PC-3 (cell line): ENCODE results near the gene ABCC3. TPM values are rescaled to one million over a fixed set of nuclear protein-coding genes. Genes with fewer than 3 reads are reported as not detected.

ENCODE experiments used
- ATAC-seq: fragments of 200-7000 bp; cut with Tn5 transposase; 2 replicates; pipeline ENCODE4 v1.9.1; 2020; ENCODE audit warnings: mild to moderate bottlenecking, moderate library complexity
- BruUV-seq: library from RNA; stranded (reverse); fragments of 400-500 nt; replicated peaks from 2 replicates; lab custom pipeline; 2021; lab: Mats Ljungman, UMichigan
- CTCF ChIA-PET: fragments of 300-600 bp; sonication (Branson Sonifier 250); formaldehyde crosslinking; loops from one replicate; lab custom pipeline; 2022; ENCODE audit warnings: antibody characterized with exemption; lab: Charles Lee
- POLR2A ChIA-PET: fragments of 300-600 bp; sonication (Branson Sonifier 250); formaldehyde crosslinking; loops from one replicate; lab custom pipeline; 2022; ENCODE audit warnings: antibody characterized with exemption; ENCODE audit not compliant: unreplicated experiment; lab: Charles Lee
- DNase-seq: peaks from one replicate; pipeline ENCODE4 v3.0.0-alpha.2; 2015
- H2AFZ ChIP-seq: fragments of 300-600 bp; sonication (generic); 2 replicates; pipeline ENCODE4 v1.6.0; 2016; ENCODE audit warnings: antibody characterized with exemption, low read length
- H3F3A ChIP-seq: fragments of 300-600 bp; sonication (generic); one replicate; pipeline ENCODE4 v1.6.0; 2017; ENCODE audit warnings: antibody characterized with exemption, low read length, control low read depth, mild to moderate bottlenecking; ENCODE audit not compliant: unreplicated experiment
- H3K27ac ChIP-seq: fragments of 300-600 bp; sonication (generic); 2 replicates; pipeline ENCODE4 v1.5.1; 2016; ENCODE audit warnings: mild to moderate bottlenecking, low read length
- H3K27me3 ChIP-seq: fragments of 300-600 bp; sonication (generic); 2 replicates; pipeline ENCODE4 v1.6.1; 2016; ENCODE audit warnings: low read length, mixed read lengths
- H3K36me3 ChIP-seq: fragments of 300-600 bp; sonication (generic); 2 replicates; pipeline ENCODE4 v1.6.1; 2016; ENCODE audit warnings: low read depth, mixed run types, low read length, mixed read lengths
- H3K4me1 ChIP-seq: fragments of 300-600 bp; sonication (generic); 2 replicates; pipeline ENCODE4 v1.5.1; 2016; ENCODE audit warnings: low read length; ENCODE audit not compliant: insufficient read depth
- H3K4me2 ChIP-seq: fragments of 300-600 bp; sonication (generic); 2 replicates; pipeline ENCODE4 v1.6.0; 2016; ENCODE audit warnings: low read length
- H3K4me3 ChIP-seq: fragments of 300-600 bp; sonication (generic); 2 replicates; pipeline ENCODE4 v1.5.1; 2016; ENCODE audit warnings: mild to moderate bottlenecking, low read length, mixed read lengths
- H3K79me2 ChIP-seq: fragments of 300-600 bp; sonication (generic); 2 replicates; pipeline ENCODE4 v1.6.1; 2017; ENCODE audit warnings: low read length, mixed read lengths
- H3K9ac ChIP-seq: fragments of 300-600 bp; sonication (generic); 2 replicates; pipeline ENCODE4 v1.6.0; 2016; ENCODE audit warnings: mild to moderate bottlenecking, low read length
- H3K9me2 ChIP-seq: fragments of 300-600 bp; sonication (generic); replicated peaks from 2 replicates; pipeline ENCODE4 v1.6.1; 2016; ENCODE audit warnings: mixed run types, low read length, mixed read lengths
- H3K9me3 ChIP-seq: fragments of 300-600 bp; sonication (generic); 2 replicates; pipeline ENCODE4 v1.6.1; 2016; ENCODE audit warnings: low read length, mixed read lengths
- H4K20me1 ChIP-seq: fragments of 300-600 bp; sonication (generic); 2 replicates; pipeline ENCODE4 v1.6.1; 2016; ENCODE audit warnings: low read length, mixed read lengths
- CTCF ChIP-seq: fragments of 300-600 bp; sonication (generic); conservative IDR thresholded peaks from 2 replicates; pipeline ENCODE4 v1.5.1; 2017; ENCODE audit warnings: antibody characterized with exemption, low read depth, mild to moderate bottlenecking, low read length
- EZH2 ChIP-seq: fragments of 300-600 bp; sonication (generic); IDR thresholded peaks from one replicate; pipeline ENCODE4 v1.6.1; 2017; ENCODE audit warnings: antibody characterized with exemption, mild to moderate bottlenecking, low read length; ENCODE audit not compliant: unreplicated experiment
- EZH2phosphoT487 ChIP-seq: fragments of 300-600 bp; sonication (generic); IDR thresholded peaks from 2 replicates; pipeline ENCODE4 v1.6.1; 2018; ENCODE audit warnings: mild to moderate bottlenecking, antibody characterized with exemption, low read length, borderline replicate concordance
- intact Hi-C: fragments of 100-400 bp; cut with micrococcal nuclease; formaldehyde crosslinking; loops from 2 replicates; pipeline ENCODE4 v1.9.0; 2023
- total RNA-seq: library from RNA; depleted of rRNA; stranded (reverse); fragments of >200 nt; gene quantifications from 2 replicates; pipeline ENCODE4 v1.2.3, GENCODE V29; 2014

The ABCC3 gene
- total RNA-seq, 1 experiment from 2014 or later: 50.2 TPM

DNA sequence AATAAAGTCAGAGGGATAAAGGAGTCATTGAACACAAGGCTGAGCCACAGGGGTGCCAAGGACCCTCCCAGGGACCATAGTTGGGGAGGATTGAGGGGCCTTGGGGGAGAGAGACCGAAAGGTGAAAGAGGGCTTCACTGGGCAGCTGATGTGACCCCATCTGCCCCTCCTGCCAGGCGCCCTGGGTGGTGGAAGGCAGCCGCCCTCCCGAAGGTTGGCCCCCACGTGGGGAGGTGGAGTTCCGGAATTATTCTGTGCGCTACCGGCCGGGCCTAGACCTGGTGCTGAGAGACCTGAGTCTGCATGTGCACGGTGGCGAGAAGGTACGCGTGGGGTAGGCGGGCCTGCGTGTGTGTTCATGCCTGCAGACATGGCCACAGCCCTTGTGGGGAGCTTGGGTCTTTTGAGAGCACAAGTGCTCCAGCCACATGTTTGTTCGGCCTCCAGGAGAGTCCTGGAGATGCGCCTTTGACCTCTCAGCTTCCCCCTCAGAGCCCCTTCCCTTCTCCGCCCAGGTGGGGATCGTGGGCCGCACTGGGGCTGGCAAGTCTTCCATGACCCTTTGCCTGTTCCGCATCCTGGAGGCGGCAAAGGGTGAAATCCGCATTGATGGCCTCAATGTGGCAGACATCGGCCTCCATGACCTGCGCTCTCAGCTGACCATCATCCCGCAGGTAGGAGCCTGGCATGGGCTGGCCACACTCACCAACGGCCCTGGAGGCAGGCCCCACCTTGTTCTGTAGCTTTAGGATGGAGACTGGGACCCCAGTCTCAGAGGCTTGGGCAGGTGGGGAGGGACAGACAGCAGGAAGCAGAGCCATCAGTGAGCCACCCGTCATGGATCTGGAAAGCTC, 49.0 kb downstream of the ABCC3 start:
- no peak overlapping the region for H2AFZ ChIP-seq
- no peaks in the 10 kb centered on the region for H4K20me1 ChIP-seq
- ChIA-PET CTCF (interaction anchor here (0.6 kb wide), 1 partner anchor 166 kb away, joined by 3 read pairs; no protein-coding TSS in a partner anchor), POLR2A (no interaction called here)
- TF ChIP-seq EZH2phosphoT487: no peak
- TF ChIP-seq CTCF: no peak
- TF ChIP-seq EZH2: no peak
- intact Hi-C loops: no loop called here
- no peaks in the 10 kb centered on the region for H3K36me3 ChIP-seq
- no peaks in the 10 kb centered on the region for H3K9me2 ChIP-seq
- peaks cover 38% of the 10 kb centered on the region for H3K4me1 ChIP-seq
- H3K9ac ChIP-seq: no peak overlapping the region
- DNase-seq: no peak
- no peaks in the 10 kb centered on the region for H3K27me3 ChIP-seq
- H3K4me3 ChIP-seq: no peak overlapping the region
- BruUV-seq: no TSS peak
- ATAC-seq: no peak
- H3K9me3 ChIP-seq: no peaks in the 10 kb centered on the region
- no peaks in the 10 kb centered on the region for H3K79me2 ChIP-seq
- H3K27ac ChIP-seq: no peak overlapping the region
- H3K4me2 ChIP-seq: no peak overlapping the region
- no peaks in the 10 kb centered on the region for H3F3A ChIP-seq

GRCh38 chr17:50684288-50684611, 49.6 kb downstream of the ABCC3 start:
- Histone ChIP-seq H3K27ac (no peak overlapping the region), H3K36me3 (no peaks in the 10 kb centered on the region), H3K27me3 (no peaks in the 10 kb centered on the region), H3K4me2 (peak overlapping the region; percentile 29; the same call in 1 of the 2 replicates), H3K9me2 (no peaks in the 10 kb centered on the region), H3K9ac (no peak overlapping the region), H2AFZ (no peak overlapping the region), H3K79me2 (no peaks in the 10 kb centered on the region), H4K20me1 (no peaks in the 10 kb centered on the region), H3K4me1 (peaks cover 44% of the 10 kb centered on the region), H3F3A (no peaks in the 10 kb centered on the region), H3K9me3 (no peaks in the 10 kb centered on the region), H3K4me3 (no peak overlapping the region)
- TF ChIP-seq EZH2 (no peak), CTCF (no peak), EZH2phosphoT487 (no peak)
- no TSS peak for BruUV-seq
- ChIA-PET POLR2A (interaction anchor here (0.7 kb wide), 2 partner anchors 49 to 322 kb away, joined by 3 to 6 read pairs; no protein-coding TSS in a partner anchor), CTCF (interaction anchor here (0.6 to 0.7 kb wide), 2 partner anchors 55 to 165 kb away, joined by 3 read pairs; no protein-coding TSS in a partner anchor)
- intact Hi-C loops: no loop called here
- DNase-seq (no peak), ATAC-seq (no peak)
